ENCODE data around the gene PRR12.

Gene PRR12

GRCh38 chr19:49566302-49566701, 24.7 kb upstream of the PRR12 start:
- no peak for DNase-seq

- DNase-seq: no peak
These were observed 23.0 kb upstream of the PRR12 start for GRCh38 chr19:49567861-49568441.

GRCh38 chr19:49570138-49570856, 20.7 kb upstream of the PRR12 start:
- DNase-seq: peak; percentile 89

GRCh38 chr19:49570997-49571676, 19.8 kb upstream of the PRR12 start:
- DNase-seq: no peak

GRCh38 chr19:49573009-49573408, 18.0 kb upstream of the PRR12 start:
- DNase-seq: no peak

GRCh38 chr19:49573425-49573824, 17.6 kb upstream of the PRR12 start:
- DNase-seq: no peak

- DNase-seq: no peak
These were observed 16.7 kb upstream of the PRR12 start for GRCh38 chr19:49574206-49574755.

GRCh38 chr19:49579193-49579592, 11.8 kb upstream of the PRR12 start:
- no peak for DNase-seq

GRCh38 chr19:49579947-49580263, 11.1 kb upstream of the PRR12 start:
- DNase-seq: no peak

- peak; percentile 97 for DNase-seq
These were observed 10.5 kb upstream of the PRR12 start, which contains the start of gene NOSIP for GRCh38 chr19:49580264-49581006. Gene NOSIP (minus strand): TSS chr19:49580556. CDS start chr19:49560691, 19,865 bp downstream.

GRCh38 chr19:49581007-49581508, 9.9 kb upstream of the PRR12 start, which contains the start of gene PRRG2:
Gene PRRG2 (plus strand): TSS chr19:49581316. CDS start chr19:49583220, 1,904 bp downstream.
- DNase-seq: peak; percentile 57

- DNase-seq: no peak
These were observed 7.7 kb upstream of the PRR12 start for GRCh38 chr19:49583239-49583638.

GRCh38 chr19:49585023-49585422, 6.0 kb upstream of the PRR12 start:
- peak; percentile 24 for DNase-seq

GRCh38 chr19:49587227-49587626, 3.8 kb upstream of the PRR12 start:
- no peak for DNase-seq

- DNase-seq: no peak
These were observed 2.4 kb upstream of the PRR12 start for GRCh38 chr19:49588365-49589122.

- DNase-seq: peak; percentile 58
These were observed 1.5 kb upstream of the PRR12 start for GRCh38 chr19:49589502-49589905.

- peak; percentile 97 for DNase-seq
These were observed 661 bp upstream of the PRR12 start for GRCh38 chr19:49590071-49590970.

- no peak for DNase-seq
These were observed 926 bp downstream of the PRR12 start for GRCh38 chr19:49591731-49592485.

GRCh38 chr19:49592486-49593232, 1.7 kb downstream of the PRR12 start:
- DNase-seq: no peak

All from NCI-H748 treated with DMSO at 0.1 percent for 48 hours (cell line).